CD4-positive, CD25-positive, alpha-beta regulatory T cell (primary cell): ENCODE data around the gene SLC16A5. TPM values are rescaled to one million over a fixed set of nuclear protein-coding genes. Genes with fewer than 3 reads are reported as not detected.

Experiments used
- ATAC-seq, 2 donors: fragments of 150-1000 bp; cut with Tn5 transposase; one replicate each; pipeline ENCODE4 v1.10.0; 2021; ENCODE audit warnings: low read depth in 2 of 2, moderate number of reproducible peaks in 2 of 2, moderate library complexity in 1 of 2
- DNase-seq, 3 donors: peaks; one replicate each; pipeline versions ENCODE4 v3.0.0 to v3.0.0-alpha.2; 2012 to 2022; ENCODE audit warnings: mixed read lengths in 1 of 3
- H3K27ac ChIP-seq: one replicate; pipeline ENCODE4 v1.7.0; 2013; ENCODE audit warnings: mild to moderate bottlenecking, low read length; ENCODE audit not compliant: insufficient read depth, poor library complexity, severe bottlenecking
- H3K27me3 ChIP-seq: one replicate; pipeline ENCODE4 v1.7.0; 2013; ENCODE audit warnings: low read length; ENCODE audit not compliant: control insufficient read depth, insufficient read depth
- H3K36me3 ChIP-seq: one replicate; pipeline ENCODE4 v1.7.0; 2013; ENCODE audit warnings: mild to moderate bottlenecking, low read length, moderate library complexity; ENCODE audit not compliant: control insufficient read depth, insufficient read depth
- H3K4me1 ChIP-seq: 2 replicates; pipeline ENCODE4 v1.7.0; 2013; ENCODE audit warnings: mild to moderate bottlenecking, low read length; ENCODE audit not compliant: insufficient read depth, control insufficient read depth, poor library complexity, severe bottlenecking
- H3K4me3 ChIP-seq: one replicate; pipeline ENCODE4 v1.7.0; 2013; ENCODE audit warnings: low read depth, mild to moderate bottlenecking, low read length, moderate library complexity
- H3K9me3 ChIP-seq, 2 experiments: 1 replicate in 1 of 2; 2 replicates in 1 of 2; pipeline ENCODE4 v1.7.0; 2013; ENCODE audit warnings: low read length in 2 of 2, mild to moderate bottlenecking in 1 of 2, moderate library complexity in 1 of 2; ENCODE audit not compliant: control insufficient read depth in 2 of 2
- H3K27ac Mint-ChIP-seq, 3 donors: one replicate each; pipeline ENCODE4 v1.8.0; 2020 to 2022; ENCODE audit warnings: mild to moderate bottlenecking in 3 of 3, mixed read lengths in 3 of 3, moderate library complexity in 2 of 3
- H3K27me3 Mint-ChIP-seq: one replicate; pipeline ENCODE4 v1.8.0; 2022; ENCODE audit warnings: mild to moderate bottlenecking, mixed read lengths
- H3K36me3 Mint-ChIP-seq: one replicate; pipeline ENCODE4 v1.8.0; 2020; ENCODE audit warnings: mixed read lengths
- H3K4me1 Mint-ChIP-seq, 4 donors: one replicate each; pipeline ENCODE4 v1.8.0; 2020 to 2022; ENCODE audit warnings: mixed read lengths in 4 of 4, mild to moderate bottlenecking in 1 of 4
- H3K4me3 Mint-ChIP-seq, 4 donors: one replicate each; pipeline ENCODE4 v1.8.0; 2020 to 2022; ENCODE audit warnings: mild to moderate bottlenecking in 4 of 4, mixed read lengths in 4 of 4, moderate library complexity in 3 of 4
- H3K9me3 Mint-ChIP-seq, 7 donors: one replicate each; pipeline ENCODE4 v1.8.0; 2020 to 2022; ENCODE audit warnings: mixed read lengths in 7 of 7, mild to moderate bottlenecking in 3 of 7, moderate library complexity in 2 of 7
- polyA plus RNA-seq, 4 donors: library from polyadenylated mRNA; unstranded; fragments of 300-500 nt; fragmentation: Illumina TruSeq; gene quantifications; one replicate each; pipeline ENCODE4 v1.2.3, GENCODE V29; 2021
- total RNA-seq: library from RNA; stranded (reverse); gene quantifications from one replicate; pipeline ENCODE4 v1.2.3, GENCODE V29; 2022

The SLC16A5 gene
- total and polyA plus RNA-seq, 5 donors from 2014 or later = 1.3 to 9.3 (median 2.2) TPM

- Histone ChIP-seq H3K9me3 (no peaks in the 10 kb centered on the region), H3K36me3 (no peaks in the 10 kb centered on the region), H3K4me1 (peaks cover 24% of the 10 kb centered on the region), H3K27me3 (no peaks in the 10 kb centered on the region), H3K4me3 (no peak overlapping the region), H3K27ac (no peak overlapping the region)
- H3K27ac Mint-ChIP-seq = peak overlapping the region in 1 of 3 donors; percentile 51
- peak overlapping the region in 2 of 4 donors; percentile 25 to 35 for H3K4me3 Mint-ChIP-seq
- no peak for DNase-seq
- no peaks in the 10 kb centered on the region for H3K36me3 Mint-ChIP-seq
- ATAC-seq = no peak
- peaks cover 0 to 42% (median 13%) of the 10 kb centered on the region in 4 donors for H3K4me1 Mint-ChIP-seq
- no peaks in the 10 kb centered on the region for H3K27me3 Mint-ChIP-seq
- H3K9me3 Mint-ChIP-seq = no peaks in the 10 kb centered on the region
Observed at GRCh38 chr17:75090871-75091854, 3.4 kb downstream of the SLC16A5 start.

DNA sequence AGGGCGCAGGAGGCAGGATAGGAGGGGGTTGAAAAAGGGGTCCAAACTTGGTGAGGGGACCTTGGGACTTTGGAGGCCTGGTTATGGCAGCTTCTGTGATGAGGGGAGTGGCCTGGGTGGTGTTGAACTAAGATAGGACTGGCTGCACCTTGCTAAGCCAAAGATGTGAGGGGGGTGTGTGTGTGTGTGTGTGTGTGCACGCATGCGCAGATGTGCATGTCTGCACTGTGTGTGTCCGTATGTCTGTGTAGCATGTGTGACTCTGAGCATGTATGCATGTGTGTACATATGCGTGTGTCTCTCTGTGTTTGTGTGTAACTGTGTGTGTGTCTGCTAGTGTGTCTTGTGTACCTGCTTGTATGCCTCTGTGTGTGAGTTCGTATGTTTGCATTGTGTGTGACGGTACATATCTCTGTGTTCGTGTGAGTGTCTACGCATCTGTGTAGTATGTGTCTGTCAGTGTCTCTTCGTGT, 4.1 kb downstream of the SLC16A5 start:
- H3K4me3 ChIP-seq = no peak overlapping the region
- ATAC-seq = no peak
- H3K36me3 Mint-ChIP-seq = no peaks in the 10 kb centered on the region
- no peak overlapping the region for H3K27ac ChIP-seq
- peaks cover 24% of the 10 kb centered on the region for H3K4me1 ChIP-seq
- no peaks in the 10 kb centered on the region for H3K9me3 Mint-ChIP-seq
- no peaks in the 10 kb centered on the region for H3K9me3 ChIP-seq
- H3K27ac Mint-ChIP-seq = no peak overlapping the region
- peak overlapping the region in 3 of 4 donors; percentile 20 to 58 (median 49) for H3K4me3 Mint-ChIP-seq
- no peaks in the 10 kb centered on the region for H3K36me3 ChIP-seq
- H3K27me3 Mint-ChIP-seq = no peaks in the 10 kb centered on the region
- H3K4me1 Mint-ChIP-seq = peaks cover 0 to 36% (median 11%) of the 10 kb centered on the region in 4 donors
- no peak for DNase-seq
- H3K27me3 ChIP-seq = no peaks in the 10 kb centered on the region

GRCh38 chr17:75093548-75094158, 5.9 kb downstream of the SLC16A5 start:
- Histone ChIP-seq H3K4me3 (no peak overlapping the region), H3K27ac (no peak overlapping the region), H3K36me3 (no peaks in the 10 kb centered on the region), H3K27me3 (no peaks in the 10 kb centered on the region), H3K9me3 (no peaks in the 10 kb centered on the region), H3K4me1 (peaks cover 10% of the 10 kb centered on the region)
- H3K27me3 Mint-ChIP-seq = no peaks in the 10 kb centered on the region
- H3K4me3 Mint-ChIP-seq = no peak overlapping the region
- peaks cover 0 to 1% (median 0%) of the 10 kb centered on the region in 7 donors for H3K9me3 Mint-ChIP-seq
- peaks cover 0 to 25% (median 9%) of the 10 kb centered on the region in 4 donors for H3K4me1 Mint-ChIP-seq
- H3K36me3 Mint-ChIP-seq = no peaks in the 10 kb centered on the region
- DNase-seq = no peak
- no peak for ATAC-seq
- H3K27ac Mint-ChIP-seq = no peak overlapping the region

DNA sequence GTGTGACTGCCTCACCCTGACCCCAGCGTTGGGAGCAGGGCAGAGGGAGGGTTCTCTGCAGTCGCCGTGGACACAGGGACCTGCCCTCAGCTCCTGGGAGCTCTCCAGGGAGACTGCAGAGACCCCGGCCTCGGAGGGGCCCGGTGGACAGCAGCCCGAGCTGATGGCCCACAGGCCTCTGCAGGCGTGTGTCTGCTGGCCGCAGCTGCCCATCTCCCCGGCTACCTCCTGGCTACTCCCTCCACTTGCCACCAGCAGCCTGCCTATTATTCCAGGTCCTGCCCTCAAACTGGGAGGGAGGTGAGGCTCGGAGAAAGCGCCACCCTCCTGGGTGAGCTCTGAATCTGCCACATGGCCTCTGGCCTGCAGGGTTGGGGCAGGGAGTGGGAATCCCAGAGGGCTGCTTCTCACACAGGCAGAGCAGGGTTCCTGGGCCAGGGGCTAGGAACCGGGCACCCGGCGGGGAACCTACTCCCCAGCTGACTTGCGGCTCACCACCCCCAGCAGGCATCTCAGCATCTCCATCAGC, 7.2 kb downstream of the SLC16A5 start:
- Mint-ChIP-seq H3K36me3 (peaks cover 3% of the 10 kb centered on the region), H3K9me3 (peaks cover 0 to 1% (median 0%) of the 10 kb centered on the region in 7 donors)
- ATAC-seq = no peak

DNA sequence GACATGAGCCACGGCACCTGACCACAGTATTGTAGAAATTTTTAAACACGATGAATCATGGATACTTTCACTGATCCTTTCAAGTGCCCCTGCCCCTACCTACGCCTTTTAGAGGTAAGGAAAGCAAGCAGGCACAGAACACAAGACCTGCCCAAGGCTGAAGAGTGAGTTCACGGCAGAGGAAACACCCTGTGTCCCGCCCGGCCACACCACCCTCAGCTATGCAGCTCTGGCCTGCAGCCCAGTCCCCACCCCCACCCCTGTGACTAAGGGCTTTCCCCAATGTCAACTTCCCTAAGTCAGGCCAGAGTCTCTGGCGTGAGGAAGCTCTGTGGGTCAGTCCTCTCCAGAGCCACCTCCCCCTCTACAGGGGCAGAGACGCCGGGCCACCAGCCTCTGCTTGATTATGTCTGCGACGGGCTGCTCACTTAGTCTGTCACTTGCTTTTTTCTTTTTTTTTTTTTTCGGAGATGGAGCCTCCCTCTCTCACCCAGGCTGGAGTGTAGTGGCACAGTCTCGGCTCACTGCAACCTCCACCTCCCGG, 8.4 kb downstream of the SLC16A5 start:
- Mint-ChIP-seq H3K4me3 (no peak overlapping the region), H3K27ac (no peak overlapping the region), H3K27me3 (no peaks in the 10 kb centered on the region), H3K4me1 (peaks cover 0 to 7% (median 3%) of the 10 kb centered on the region in 4 donors), H3K36me3 (peaks cover 3% of the 10 kb centered on the region), H3K9me3 (peaks cover 0 to 1% (median 0%) of the 10 kb centered on the region in 7 donors)
- H3K27me3 ChIP-seq = no peaks in the 10 kb centered on the region
- no peak overlapping the region for H3K4me3 ChIP-seq
- no peaks in the 10 kb centered on the region for H3K9me3 ChIP-seq
- no peak overlapping the region for H3K27ac ChIP-seq
- DNase-seq (no peak), ATAC-seq (peak; percentile 11 to 20)
- H3K4me1 ChIP-seq = no peaks in the 10 kb centered on the region
- H3K36me3 ChIP-seq = no peaks in the 10 kb centered on the region

More for the DNA sequence above, 7.2 kb downstream of the SLC16A5 start:
- no peaks in the 10 kb centered on the region for H3K27me3 Mint-ChIP-seq
- peaks cover 0 to 12% (median 9%) of the 10 kb centered on the region in 4 donors for H3K4me1 Mint-ChIP-seq
- no peak overlapping the region for H3K4me3 Mint-ChIP-seq
- Histone ChIP-seq H3K4me1 (no peaks in the 10 kb centered on the region), H3K36me3 (no peaks in the 10 kb centered on the region), H3K9me3 (no peaks in the 10 kb centered on the region), H3K4me3 (no peak overlapping the region), H3K27ac (no peak overlapping the region), H3K27me3 (no peaks in the 10 kb centered on the region)
- no peak overlapping the region for H3K27ac Mint-ChIP-seq
- DNase-seq = no peak

GRCh38 chr17:75097865-75098264, 10.1 kb downstream of the SLC16A5 start:
- H3K36me3 Mint-ChIP-seq = peaks cover 3% of the 10 kb centered on the region
- H3K27me3 ChIP-seq = no peaks in the 10 kb centered on the region

DNA sequence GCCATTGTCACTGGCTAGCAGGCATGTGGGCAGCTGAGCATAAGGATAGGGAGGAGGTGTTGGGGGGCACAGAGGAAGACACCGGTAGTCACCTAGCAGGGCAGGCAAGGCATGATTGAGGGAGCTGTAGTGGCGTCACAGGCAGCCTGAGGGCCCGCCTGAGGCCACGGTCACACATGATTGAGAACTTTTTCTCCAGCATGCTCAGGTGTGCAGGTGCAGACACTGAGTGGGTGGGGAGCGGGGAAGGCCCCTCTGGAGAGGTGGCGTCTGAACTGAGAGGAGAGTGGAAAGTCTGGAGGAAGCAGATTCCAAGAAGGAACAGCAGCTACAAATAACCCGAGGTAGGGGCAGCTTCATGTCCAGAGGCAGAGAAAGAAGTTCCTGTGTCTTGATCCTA, 11.1 kb downstream of the SLC16A5 start:
- no peak for ATAC-seq
- Mint-ChIP-seq H3K9me3 (peaks cover 0 to 1% (median 0%) of the 10 kb centered on the region in 7 donors), H3K4me1 (no peaks in the 10 kb centered on the region), H3K27ac (peak overlapping the region in 1 of 3 donors; percentile 26), H3K36me3 (peaks cover 3% of the 10 kb centered on the region), H3K27me3 (no peaks in the 10 kb centered on the region), H3K4me3 (no peak overlapping the region)
- H3K27ac ChIP-seq = no peak overlapping the region
- no peaks in the 10 kb centered on the region for H3K27me3 ChIP-seq
- no peaks in the 10 kb centered on the region for H3K9me3 ChIP-seq
- H3K4me3 ChIP-seq = no peak overlapping the region
- no peaks in the 10 kb centered on the region for H3K36me3 ChIP-seq
- DNase-seq = no peak
- H3K4me1 ChIP-seq = no peaks in the 10 kb centered on the region

More at GRCh38 chr17:75097865-75098264, 10.1 kb downstream of the SLC16A5 start:
- Histone ChIP-seq H3K36me3 (no peaks in the 10 kb centered on the region), H3K4me1 (no peaks in the 10 kb centered on the region), H3K27ac (no peak overlapping the region), H3K9me3 (no peaks in the 10 kb centered on the region), H3K4me3 (no peak overlapping the region)
- no peak for DNase-seq
- Mint-ChIP-seq H3K27me3 (no peaks in the 10 kb centered on the region), H3K9me3 (peaks cover 0 to 1% (median 0%) of the 10 kb centered on the region in 7 donors), H3K4me3 (no peak overlapping the region), H3K27ac (no peak overlapping the region), H3K4me1 (no peaks in the 10 kb centered on the region)
- no peak for ATAC-seq
